Hepatocyte (in vitro differentiated cells): Measurements from ENCODE around the gene ITPK1.

Experiments
- EZH2 ChIP-seq: fragments of 200-600 bp; sonication (generic); IDR thresholded peaks from 2 replicates; pipeline ENCODE4 v1.6.1; 2016; ENCODE audit warnings: antibody characterized with exemption, mild to moderate bottlenecking, borderline replicate concordance
- TF ChIP-seq, protein P1 (sequence below): fragments of 200-600 bp; sonication (generic); IDR thresholded peaks from 2 replicates; pipeline ENCODE4 v1.5.1; 2016; ENCODE audit warnings: antibody characterized with exemption, mild to moderate bottlenecking; ENCODE audit not compliant: poor library complexity

DNA sequence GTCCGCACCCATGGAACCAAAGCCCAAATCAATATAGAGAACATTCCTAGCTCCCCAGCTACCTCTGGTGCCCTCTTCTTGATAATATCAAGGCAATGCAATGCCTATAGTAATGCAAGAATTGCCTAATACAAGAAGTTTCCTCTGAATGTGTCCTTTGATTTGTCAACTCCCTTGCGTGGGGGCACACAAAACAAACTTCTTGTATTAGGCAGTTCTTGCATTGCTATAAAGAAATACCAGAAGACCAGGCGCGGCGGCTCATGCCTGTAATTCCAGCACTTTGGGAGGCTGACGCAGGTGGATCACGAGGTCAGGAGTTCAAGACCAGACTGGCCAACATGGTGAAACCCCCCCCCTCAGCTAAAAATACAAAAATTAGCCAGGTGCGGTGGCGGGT lies 10.4 kb upstream of the ITPK1 start:
- TF ChIP-seq, protein P1, sequence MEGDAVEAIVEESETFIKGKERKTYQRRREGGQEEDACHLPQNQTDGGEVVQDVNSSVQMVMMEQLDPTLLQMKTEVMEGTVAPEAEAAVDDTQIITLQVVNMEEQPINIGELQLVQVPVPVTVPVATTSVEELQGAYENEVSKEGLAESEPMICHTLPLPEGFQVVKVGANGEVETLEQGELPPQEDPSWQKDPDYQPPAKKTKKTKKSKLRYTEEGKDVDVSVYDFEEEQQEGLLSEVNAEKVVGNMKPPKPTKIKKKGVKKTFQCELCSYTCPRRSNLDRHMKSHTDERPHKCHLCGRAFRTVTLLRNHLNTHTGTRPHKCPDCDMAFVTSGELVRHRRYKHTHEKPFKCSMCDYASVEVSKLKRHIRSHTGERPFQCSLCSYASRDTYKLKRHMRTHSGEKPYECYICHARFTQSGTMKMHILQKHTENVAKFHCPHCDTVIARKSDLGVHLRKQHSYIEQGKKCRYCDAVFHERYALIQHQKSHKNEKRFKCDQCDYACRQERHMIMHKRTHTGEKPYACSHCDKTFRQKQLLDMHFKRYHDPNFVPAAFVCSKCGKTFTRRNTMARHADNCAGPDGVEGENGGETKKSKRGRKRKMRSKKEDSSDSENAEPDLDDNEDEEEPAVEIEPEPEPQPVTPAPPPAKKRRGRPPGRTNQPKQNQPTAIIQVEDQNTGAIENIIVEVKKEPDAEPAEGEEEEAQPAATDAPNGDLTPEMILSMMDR, result no peak
- TF ChIP-seq EZH2, result no peak
